Stimulated activated CD4-positive, alpha-beta T cell treated with anti-CD3 and anti-CD28 coated beads, Interleukin-15, amount 100 ng/mL, for 1 hour (primary cell): ENCODE data around the gene SMYD1.
A peak's percentile ranks its signal among the peaks of the same experiment; 100 is the strongest.

Source experiments
- DNase-seq, 2 donors: peaks; one replicate each; pipeline ENCODE4 v3.0.0-alpha.2; 2020; ENCODE audit warnings: low read depth in 1 of 2, low spot score in 1 of 2

Gene SMYD1

DNA sequence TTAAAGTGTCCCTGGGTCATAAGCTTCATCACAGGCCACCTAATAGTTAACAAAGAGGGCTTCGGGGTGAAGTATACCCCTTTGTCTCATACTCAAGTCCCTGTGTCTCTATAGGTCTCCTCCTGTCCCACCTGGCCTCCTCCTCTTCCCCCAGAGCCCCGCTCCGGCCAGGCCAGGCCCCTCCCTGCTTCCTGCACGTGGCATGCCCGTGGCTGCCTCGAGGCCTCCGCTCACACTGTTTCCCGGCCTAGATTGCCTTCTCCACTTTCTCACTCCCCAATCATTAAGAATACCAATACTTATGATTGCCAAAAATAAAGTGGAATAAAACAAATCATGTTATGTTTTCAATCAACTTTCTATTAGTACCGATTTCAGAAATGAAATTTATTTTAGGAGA lies 18.8 kb downstream of the SMYD1 start:
- DNase-seq, result no peak

DNA sequence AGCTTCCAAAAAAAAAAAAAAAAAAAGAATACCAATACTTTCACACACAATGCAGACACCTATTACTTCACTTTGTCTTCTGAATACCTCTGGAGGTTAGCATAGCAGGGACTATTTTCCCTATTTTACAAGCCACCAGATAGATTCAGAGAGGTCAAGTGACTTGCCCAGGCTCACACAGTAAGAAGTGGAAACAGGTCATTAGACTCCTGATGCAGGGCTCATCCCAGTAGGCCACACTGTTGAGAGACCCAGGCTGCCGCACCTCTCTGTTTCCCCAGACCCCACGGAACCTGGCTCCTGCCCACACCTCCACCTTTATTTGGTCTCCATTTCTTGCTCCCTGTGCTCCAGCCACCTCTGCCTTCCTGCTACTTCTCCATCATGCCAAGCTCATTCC lies 19.4 kb downstream of the SMYD1 start:
- no peak for DNase-seq

DNA sequence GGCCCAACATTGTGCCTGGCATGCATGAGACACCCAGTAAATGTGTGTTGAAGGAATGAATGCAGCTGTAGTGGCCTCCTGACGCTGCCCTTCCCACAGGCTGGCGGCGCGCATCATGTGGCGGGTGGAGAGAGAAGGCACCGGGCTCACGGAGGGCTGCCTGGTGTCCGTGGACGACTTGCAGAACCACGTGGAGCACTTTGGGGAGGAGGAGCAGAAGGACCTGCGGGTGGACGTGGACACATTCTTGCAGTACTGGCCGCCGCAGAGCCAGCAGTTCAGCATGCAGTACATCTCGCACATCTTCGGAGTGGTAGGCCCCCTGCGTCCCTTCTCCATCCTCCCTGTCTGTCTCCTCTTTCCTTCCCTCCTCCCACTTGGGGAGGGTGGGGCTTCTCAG lies 20.1 kb downstream of the SMYD1 start:
- no peak for DNase-seq

DNA sequence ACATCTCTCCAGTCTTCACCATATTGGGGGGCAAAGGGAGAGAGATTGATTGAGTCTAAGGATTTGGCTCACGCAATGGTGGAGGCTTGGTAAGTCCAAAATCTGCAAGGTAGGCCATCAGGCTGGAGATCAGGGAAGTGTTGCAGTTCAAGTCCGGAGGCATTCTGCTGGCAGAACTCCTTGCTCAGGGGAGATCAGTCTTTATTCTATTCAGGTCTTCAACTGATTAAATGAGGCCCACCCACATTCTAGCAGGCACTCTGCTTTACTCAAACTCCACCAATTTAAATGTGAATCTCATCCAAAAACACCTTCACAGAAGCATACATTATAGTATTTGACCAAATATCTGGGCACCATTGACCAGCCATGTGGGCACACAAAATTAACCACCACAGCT lies 21.4 kb downstream of the SMYD1 start:
- no peak for DNase-seq

DNA sequence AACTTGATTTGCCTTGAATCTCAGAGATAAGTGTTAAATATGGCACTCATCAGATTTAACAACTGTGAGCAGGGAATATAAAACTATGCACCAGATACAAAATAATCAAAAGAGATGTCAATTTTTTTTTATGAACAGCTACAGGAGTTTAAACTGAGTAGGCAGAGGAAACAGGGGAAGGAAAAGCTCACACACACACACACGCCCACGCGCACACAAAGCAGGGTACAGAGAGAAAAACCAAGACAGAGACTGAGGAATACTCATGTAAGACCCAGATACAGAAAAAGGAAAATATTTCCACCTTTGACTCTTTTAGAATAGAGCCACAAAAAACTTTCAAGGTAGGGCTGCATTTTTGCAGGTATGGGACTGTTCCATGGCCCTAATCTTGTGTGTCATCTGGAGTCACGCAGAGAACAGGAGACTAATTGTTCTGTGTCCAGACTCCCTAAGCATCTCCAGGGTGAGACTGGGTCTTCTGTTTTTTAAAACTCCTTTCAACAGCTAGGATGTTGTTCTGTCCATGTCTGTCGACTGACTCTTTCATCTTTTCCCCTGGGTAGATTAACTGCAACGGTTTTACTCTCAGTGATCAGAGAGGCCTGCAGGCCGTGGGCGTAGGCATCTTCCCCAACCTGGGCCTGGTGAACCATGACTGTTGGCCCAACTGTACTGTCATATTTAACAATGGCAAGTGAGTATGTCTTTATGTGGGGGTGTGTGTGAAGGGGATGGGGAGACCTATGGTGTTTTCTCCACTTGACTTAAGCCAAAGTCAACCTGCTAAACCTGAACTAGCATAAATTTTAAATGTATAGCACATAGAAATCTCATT lies 23.0 kb downstream of the SMYD1 start:
- peak in 1 of 2 donors; percentile 26 for DNase-seq

DNA sequence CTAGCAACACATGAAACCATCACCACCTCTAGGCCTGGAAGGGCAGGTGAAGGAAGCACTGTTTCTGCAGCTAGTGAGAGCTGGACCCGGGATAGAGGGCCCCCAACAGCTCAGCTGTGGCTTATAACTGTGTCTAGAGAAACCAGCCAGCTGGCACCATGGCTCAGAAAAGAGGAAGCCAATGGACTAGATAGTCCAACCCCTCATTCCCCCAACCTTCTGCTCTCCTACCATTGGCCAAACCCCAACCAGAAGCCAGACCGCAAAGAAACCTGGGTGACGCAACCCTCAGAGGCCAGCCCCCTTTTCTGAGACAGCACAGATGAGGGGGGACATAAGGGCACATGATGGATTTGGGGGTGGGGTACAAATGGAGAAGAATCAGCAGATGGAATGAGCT lies 24.3 kb downstream of the SMYD1 start:
- DNase-seq, result no peak

DNA sequence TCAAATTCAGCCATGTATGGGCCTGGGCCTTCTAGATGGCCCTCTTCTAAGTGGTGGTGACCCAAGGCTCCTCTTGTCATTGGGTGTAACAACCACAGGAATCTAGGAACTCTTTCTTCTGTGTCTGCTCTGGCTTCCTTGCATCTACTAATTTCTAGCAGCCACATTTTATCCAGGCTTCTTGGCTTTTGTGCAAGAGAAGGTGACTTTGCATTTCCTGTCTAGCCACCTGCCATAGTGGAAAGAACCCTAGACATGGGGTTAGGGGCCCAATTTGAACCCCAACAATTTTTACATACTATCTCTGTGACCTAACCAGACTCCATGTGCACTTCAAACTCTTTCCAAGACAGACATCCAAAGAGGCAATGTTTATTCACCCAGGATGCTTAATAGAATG lies 25.1 kb downstream of the SMYD1 start:
- DNase-seq, result no peak

DNA sequence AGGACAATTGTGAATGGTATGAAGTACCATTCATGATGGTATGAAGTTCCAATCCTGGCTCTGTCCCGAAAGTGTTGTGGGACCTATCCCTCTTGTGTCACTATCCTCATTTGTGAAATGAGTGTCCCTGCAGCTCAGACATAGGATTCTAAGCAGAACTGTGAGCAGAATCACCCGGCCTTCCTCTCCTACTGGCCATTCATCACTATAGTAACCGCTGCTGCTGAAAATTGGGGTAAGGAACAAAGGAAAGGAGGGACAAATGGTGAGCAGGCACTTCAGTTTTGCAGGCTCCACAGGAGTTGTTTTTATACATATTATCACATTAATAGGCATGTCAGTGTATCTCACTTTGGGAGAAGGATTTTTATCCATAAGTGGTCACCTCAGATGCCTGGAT lies 27.4 kb downstream of the SMYD1 start:
- DNase-seq, result no peak

DNA sequence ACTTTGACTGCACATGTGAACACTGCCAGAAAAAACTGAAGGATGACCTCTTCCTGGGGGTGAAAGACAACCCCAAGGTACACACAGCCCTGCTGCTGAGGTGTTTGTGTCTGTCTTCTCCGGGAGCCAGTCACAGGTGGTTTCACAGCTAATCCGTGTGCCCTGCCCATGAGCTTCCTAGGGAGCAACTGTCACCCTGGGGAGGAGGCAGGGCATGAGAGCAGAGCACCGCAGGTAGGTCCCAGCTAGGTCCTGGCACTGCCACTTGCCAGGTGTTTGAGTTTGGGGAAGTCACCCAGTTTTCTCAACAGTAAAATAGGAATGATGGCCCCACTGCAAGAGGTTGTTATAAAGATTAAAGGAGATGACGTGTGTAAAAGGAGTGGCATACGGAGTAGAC lies 29.1 kb downstream of the SMYD1 start:
- DNase-seq, result no peak

DNA sequence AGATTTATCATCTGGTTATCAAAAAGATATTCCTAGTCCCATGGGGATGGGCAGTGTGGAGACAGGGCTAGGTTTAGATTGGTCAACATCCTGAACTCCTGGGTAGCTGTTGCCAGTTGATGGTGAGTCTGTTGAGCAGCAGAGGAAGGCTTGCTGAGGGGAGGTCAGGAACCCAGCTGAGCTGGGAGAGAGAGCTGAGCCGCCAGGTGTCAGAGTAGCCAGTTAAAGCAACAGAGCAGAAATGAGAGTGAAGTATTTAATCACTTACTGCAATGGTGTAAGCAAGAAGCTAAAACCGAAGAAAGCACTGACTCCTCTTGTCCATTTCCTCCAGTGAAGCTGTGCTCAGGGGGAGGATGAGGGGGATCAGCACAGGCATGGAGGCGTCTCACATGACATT lies 29.6 kb downstream of the SMYD1 start:
- no peak for DNase-seq

DNA sequence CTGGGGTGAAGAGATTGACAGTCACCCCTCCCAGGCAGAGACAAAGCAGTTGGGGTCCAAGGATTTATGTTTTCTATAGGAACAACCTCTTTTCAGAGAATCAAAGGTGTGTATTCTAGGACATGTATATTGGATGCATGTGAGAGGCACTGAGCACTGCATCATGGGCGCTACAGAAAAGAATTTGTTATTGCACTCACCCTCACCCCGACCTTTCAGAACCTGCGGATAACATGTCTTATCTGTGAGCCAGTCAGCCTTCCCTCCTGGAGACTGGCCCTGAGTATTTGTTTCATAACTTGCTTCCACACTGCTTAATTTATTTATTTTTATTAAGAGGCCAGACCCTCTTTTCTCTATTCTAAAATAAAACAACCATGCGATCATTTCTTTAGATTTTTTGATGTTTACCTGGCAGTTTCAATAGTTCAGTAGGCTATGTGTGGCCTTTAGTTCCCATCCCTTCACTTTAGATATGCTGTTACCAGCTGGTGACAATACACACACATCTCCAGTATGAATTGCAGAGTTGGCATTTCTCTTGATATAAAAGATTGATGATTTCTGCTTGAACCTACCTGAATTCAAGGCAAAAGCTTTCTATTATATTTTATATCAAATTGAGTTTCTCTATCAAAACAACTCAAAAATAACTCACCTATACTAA lies 30.4 kb downstream of the SMYD1 start:
- no peak for DNase-seq

DNA sequence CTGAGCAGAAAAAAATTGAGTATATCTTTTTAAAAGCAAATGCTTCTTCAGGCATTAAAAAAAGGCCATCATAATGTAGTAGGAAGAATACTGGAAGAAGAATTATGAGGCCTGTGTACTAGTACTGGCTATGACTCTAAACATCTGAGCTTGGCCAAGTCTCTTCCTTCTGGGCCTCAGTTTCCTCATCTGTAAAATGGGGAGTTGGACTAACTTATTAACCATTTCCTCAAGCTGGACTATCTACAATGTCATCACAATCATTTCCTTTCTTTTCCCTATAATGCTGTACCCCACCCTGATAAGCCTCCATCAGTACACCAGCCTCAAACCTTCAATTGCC lies 30.9 kb downstream of the SMYD1 start:
- DNase-seq, result no peak

DNA sequence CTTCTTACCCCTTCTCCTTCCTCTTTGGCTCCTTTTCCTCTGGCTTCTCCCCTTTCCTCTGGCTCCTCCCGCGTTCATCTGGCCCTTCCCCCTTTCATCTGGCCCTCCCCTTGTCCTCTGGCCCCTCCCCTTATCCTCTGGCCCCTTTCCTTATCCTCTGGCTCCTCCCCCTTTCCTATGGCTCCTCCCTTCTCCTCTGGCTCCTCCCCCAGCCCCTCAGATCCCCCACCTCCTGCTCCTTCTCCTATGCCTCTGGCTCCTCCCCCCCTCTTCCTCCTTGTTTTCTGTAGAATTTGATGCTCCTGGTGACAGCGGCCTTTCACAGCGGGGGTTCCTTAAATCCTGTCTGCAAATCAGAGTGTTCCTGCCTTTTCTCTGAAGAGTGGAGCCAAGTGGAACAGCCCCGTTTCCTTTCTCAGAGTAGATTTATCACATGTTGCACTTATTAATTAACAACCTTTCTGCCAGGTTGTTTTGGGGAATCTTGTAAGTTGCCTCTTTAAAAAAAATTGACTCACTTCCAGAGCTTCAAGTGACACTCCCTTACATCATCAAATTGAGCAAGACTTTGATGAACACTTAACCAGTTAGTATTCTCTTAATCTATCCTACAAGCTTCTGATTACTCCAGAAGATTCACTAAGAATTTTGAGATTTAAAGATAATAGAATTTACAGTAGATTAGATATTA lies 32.3 kb downstream of the SMYD1 start:
- DNase-seq, result no peak

DNA sequence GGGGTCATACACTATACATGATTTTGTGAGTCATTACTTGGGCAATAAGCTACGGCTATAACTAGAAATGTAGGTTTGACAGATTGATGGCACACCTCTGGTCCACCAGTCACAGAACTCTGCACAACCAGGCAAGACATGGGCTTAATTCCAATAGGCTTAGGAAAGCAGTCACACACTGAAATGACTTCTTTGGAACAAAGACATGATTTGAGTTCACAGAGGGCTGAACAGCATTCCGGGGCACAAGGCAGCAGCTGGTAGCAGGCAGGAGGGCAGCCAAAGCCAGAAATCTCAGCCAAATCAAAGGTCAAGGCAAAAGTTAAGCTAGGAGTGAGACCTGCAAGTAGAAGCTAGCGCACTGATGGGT lies 32.8 kb downstream of the SMYD1 start:
- no peak for DNase-seq

DNA sequence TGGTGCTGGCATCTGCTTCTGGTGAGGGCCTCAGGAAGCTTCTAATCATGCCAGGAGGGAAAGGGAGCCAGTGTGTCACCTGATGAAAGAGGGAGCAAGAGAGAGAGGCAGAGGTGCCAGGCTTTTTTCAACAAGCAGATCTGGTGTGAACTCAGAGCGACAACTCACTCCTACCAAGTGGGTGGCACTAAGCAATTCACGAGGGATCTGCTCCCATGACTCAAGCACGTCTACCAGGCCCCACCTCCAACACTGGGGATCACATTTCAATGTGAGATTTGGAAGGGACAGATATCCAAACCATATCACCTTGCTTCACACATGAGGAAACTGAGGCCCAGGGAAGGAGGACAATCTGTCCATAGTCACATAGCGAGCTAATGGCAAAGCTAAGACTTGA lies 41.2 kb downstream of the SMYD1 start:
- DNase-seq, result no peak

DNA sequence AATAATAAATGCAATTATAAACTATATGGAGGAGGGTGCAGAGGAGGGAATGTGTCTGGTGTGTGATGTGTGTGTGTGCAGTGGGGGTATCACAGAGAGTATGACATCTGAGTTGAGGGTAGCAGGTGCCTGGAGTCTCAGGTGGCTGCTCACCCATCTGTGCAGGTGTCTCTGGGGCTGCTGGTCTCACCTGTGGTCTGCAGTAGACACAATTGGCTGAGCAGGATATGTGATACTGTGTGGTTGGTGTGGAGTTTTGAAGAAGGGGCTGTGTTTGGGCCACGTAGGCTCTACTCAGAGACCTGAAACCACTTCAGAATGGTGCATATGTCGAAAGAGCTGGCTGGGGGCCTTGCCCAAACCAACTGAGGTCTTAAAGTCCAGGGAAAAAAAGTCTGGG lies 43.2 kb downstream of the SMYD1 start:
- DNase-seq, result no peak

DNA sequence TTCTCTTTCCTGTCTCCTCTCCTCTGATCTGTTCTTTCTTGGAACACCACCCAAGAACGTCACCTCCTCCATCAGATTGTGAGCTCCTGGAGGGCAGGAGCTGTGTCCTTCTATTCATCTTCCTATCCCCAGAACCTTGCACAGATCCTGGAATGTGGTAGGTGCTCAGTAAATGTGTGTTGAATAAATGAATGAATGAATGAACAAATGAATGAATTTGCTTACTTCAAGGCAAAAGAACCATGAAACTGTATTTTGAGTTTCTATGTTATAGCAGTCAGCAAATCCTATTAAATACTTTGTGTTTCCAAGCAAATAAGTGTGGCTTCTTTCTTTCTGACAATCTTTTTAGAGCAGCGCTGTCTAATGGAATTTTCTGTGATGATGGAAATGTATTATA lies 45.4 kb downstream of the SMYD1 start:
- no peak for DNase-seq

DNA sequence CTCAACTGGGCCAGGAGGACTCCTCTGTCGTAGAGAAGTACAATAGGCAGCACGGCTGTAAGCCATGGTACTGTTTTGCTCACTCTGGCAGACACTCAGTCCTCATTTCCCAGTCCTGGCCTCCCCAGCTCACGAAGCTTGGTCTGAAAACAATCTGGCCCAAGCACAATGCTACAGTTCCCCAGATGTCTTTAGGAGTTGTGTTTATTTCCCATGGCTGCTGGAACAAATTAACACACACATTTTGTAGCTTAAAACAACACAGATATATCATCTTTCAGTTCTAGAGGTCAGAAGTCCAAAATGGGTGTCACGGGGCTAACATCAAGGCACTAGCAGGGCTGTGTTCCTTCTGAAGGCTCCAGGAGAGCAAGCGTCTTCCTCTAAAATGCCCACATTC lies 47.3 kb downstream of the SMYD1 start:
- DNase-seq, result no peak

DNA sequence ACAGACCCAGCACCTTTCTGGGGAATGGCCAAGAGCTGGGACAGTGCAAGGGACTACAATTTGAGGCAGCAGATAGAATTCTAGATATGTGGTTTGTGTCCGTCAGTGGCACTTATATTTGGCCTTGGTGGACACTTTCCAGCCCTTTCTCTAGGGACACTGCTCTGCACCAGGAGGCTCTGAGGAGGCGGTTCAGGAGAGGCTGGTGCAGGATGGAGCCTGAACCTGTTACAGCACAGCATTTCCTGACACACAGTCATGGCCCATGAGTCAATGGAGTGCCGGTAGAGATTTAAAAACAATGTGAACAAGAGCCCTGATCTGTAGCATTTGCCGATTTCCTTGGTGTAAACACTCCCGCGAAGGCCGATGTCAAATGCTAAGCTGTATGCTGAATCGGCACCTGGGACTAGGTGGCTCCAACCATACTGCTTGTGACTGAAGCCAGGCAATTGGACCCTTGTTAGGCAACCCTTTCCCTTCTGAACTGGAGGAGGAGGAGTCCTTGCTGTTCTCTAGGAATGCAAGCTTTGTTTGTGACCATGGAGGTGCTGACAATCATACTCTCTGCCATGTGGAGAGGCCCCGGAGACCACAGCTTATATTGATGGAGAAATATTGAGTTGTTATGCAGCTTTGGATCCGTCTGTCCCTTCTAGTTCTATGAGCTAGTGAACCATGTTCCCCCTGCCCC lies 48.3 kb downstream of the SMYD1 start:
- no peak for DNase-seq

DNA sequence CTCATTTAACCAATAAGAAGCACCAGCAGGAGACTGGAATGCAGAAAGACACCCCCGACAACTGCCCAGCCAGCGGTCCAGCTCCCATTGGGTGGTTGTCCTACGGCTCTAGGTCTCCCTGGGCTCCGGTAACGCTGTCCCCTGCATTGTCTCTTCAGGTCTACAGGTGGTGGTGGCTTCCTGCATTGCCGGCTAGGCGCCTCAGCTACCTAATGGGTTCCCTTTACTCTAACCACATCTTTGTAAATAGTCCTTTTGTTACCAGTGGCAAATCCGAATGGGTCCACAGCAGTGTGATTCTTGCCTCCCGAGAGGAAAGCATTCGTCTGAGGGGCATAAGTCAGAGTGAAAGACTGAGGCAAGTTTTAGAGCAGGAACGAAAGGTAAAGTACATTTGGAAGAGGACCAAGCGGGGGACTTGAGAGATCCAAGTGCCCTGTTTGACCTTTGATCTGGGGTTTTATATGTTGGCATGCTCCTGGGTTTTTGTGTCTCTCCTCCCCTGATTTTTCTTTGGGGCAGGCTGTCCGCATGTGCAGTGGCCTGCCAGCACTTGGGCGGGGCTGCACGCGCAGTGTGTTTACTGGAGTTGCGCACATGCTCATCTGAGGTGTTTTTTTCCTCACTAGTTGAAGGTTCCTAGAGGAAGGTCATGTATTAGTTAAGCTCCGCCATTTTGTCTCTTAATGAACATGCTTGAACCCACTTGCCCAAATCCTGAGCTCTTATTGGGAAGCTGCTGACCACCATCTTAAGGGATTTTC lies 49.2 kb downstream of the SMYD1 start:
- DNase-seq, result no peak

DNA sequence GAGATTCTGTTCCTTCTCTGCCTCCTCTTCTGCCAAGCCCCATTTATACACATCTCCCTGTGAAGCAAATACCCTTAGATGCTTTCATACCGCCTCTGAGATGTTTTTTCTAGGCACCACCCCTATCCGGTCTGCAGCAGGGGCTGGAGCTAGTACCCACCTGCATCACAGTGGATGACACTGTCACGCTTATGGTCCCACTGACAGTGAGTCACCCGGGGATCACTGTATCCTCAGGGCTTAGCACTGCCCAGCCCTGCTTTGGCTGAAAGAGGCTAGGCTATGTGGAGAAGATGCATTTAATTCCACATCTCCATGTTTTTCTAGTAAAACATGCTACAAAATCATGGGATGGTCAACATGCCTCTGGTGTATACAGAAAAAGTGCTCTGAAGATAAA lies 50.3 kb downstream of the SMYD1 start:
- DNase-seq, result no peak
